ENCODE measurements around the gene MED20. TPM values are rescaled to one million over a fixed set of nuclear protein-coding genes. Genes with fewer than 3 reads are reported as not detected.

The MED20 gene
- polyA plus RNA-seq, 2 of the 4 experiments (the other 2 are of a cell fraction): 18.4 to 29.3 TPM

DNA sequence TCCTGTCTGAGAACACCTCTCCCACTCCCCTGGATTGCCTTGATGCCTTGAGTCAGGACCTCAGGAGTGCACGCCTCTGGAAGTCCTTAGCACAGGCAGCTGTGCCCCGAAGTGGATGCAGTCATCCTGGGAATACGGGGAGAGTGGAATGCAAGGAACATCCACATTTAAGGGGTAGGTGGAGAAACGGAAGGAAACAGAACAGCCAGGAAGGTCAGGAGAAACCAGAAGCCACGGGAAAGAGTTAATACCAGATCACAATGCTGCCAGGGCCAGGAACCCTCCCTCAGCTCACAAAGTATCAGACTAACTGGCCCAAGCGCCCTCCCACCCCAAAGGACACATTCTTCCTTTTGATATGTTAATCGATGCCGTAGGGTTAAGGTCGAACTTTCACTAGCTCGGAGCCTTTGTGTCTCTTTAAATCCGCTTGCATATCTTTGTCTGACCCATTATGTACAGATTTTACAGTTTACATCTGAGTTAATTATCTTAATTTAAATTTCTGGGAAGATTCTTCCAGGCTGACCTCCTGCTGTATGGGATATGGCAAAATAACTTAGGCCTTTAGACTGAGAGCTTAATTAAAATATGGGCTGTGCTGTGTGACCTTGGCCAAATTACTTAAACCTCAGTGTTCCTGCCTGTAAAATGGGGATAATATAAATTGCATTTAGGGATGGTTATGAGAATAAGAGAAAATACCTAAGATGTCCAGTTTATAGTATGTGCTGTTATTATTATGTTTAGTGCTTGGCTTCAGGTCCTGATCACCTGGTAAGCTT lies 44.7 kb upstream of the MED20 start:
- Histone ChIP-seq H3K4me2 (peak overlapping the region; percentile 80), H3K4me3 (no peak overlapping the region), H3K27ac (peak overlapping the region; percentile 95 to 97), H3K4me1 (peaks cover 90% of the 10 kb centered on the region), H3K9me3 (no peaks in the 10 kb centered on the region)
- FAIRE-seq (no peak), DNase-seq (ENCODE audit: low read depth in 1 of 2, low spot score in 1 of 2) (no peak), ATAC-seq (no peak)
- TF ChIP-seq CHD4 (IDR thresholded peaks at IDR 0.05; ENCODE audit: borderline replicate concordance) (no peak), HOXB5 (CRISPR knock-in tag; IDR thresholded peaks at IDR 0.05) (no peak), EHF (CRISPR knock-in tag; IDR thresholded peaks at IDR 0.05) (no peak), KDM1A (IDR thresholded peaks at IDR 0.05; ENCODE audit: low read depth) (no peak), HOXB13 (CRISPR knock-in tag; IDR thresholded peaks at IDR 0.05; ENCODE audit: low read depth) (no peak), JUNB (IDR thresholded peaks at IDR 0.05) (no peak), FOSB (CRISPR knock-in tag; IDR thresholded peaks at IDR 0.05) (no peak), NPAS2 (CRISPR knock-in tag; IDR thresholded peaks at IDR 0.05; ENCODE audit: borderline replicate concordance) (no peak), CHD2 (IDR thresholded peaks at IDR 0.05; ENCODE audit: low read length, partially characterized antibody) (no peak), EP300 (IDR thresholded peaks at IDR 0.05) (no peak), JUN (IDR thresholded peaks at IDR 0.05) (no peak), EHMT2 (IDR thresholded peaks at IDR 0.05; ENCODE audit: low read depth) (no peak)
- WGBS (ENCODE audit: missing lambda C conversion rate): 58% methylated on average over 10 of the region's 11 CpGs
- ChIA-PET POLR2A (interaction anchor here (1.1 kb wide), 1 partner anchor 178 kb away, joined by 3 read pairs; the partner anchor contains the start of gene TOMM6), CTCF (interaction anchor here (0.7 to 2.5 kb wide), 5 partner anchors 10 to 148 kb away, joined by 3 to 9 read pairs (median 3); no protein-coding TSS in a partner anchor)

DNA sequence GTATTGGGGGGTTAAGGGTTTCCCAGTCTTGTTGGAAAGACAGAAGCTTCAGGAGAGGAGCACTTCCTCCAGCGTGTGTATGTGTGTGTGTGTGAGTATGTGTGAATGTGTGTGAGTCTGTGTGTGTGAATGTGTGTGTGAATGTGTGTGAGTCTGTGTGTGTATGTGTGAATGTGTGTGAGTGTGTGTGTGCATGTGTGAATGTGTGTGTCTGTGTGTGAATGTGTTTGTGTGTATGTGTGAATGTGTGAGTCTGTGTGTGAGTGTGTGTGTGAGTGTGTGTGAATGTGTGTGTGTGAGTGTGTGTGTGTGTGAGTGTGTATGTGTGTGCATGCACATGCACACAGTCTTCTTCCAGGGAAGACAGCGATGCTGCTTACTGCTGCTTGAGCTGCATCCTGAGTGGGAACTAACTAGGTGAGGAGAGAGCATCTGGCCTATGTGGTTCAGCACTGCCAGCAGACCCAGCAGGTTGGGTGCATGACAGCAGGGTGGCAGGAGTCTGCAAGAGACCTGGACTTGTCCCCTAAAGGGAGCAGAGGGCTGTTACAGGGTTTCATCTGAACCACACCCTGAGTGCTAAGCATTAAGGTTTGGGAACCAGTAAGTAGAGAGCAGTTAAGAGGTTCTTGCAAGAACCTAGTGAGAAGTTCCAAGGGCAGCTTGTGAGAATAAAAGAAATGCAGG lies 43.4 kb upstream of the MED20 start:
- peak overlapping the region; percentile 44 for H3K4me2 ChIP-seq
- DNase-seq (ENCODE audit: low read depth in 1 of 2, low spot score in 1 of 2) (peak in 1 of 2 experiments; percentile 53), ATAC-seq (no peak; a peak in 1 of 6 replicates), FAIRE-seq (no peak)
- ChIA-PET CTCF (interaction anchor here (1.2 to 3.7 kb wide), 4 partner anchors 79 to 178 kb away, joined by 3 to 20 read pairs (median 6); partner anchors contain the start of gene TOMM6), POLR2A (interaction anchor here (0.9 kb wide), 1 partner anchor 177 kb away, joined by 3 read pairs; the partner anchor contains the start of gene TOMM6)
- peaks cover 79% of the 10 kb centered on the region for H3K4me1 ChIP-seq
- WGBS (ENCODE audit: missing lambda C conversion rate): 51% methylated on average over 2 of the region's 2 CpGs
- H3K4me3 ChIP-seq: no peak overlapping the region
- no peaks in the 10 kb centered on the region for H3K9me3 ChIP-seq
- H3K27ac ChIP-seq: peak overlapping the region; percentile 95 to 97
- TF ChIP-seq CBX8 (IDR thresholded peaks at IDR 0.05): no peak
- TF ChIP-seq HOXB5 (CRISPR knock-in tag; IDR thresholded peaks at IDR 0.05): no peak
- TF ChIP-seq, protein P1, sequence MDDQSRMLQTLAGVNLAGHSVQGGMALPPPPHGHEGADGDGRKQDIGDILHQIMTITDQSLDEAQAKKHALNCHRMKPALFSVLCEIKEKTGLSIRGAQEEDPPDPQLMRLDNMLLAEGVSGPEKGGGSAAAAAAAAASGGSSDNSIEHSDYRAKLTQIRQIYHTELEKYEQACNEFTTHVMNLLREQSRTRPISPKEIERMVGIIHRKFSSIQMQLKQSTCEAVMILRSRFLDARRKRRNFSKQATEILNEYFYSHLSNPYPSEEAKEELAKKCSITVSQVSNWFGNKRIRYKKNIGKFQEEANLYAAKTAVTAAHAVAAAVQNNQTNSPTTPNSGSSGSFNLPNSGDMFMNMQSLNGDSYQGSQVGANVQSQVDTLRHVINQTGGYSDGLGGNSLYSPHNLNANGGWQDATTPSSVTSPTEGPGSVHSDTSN (IDR thresholded peaks at IDR 0.05): no peak
- no peak for TF ChIP-seq CBX2 (IDR thresholded peaks at IDR 0.05; ENCODE audit: borderline replicate concordance, low read depth)
- TF ChIP-seq CHD2 (IDR thresholded peaks at IDR 0.05; ENCODE audit: low read length, partially characterized antibody): no peak
- no peak for TF ChIP-seq JUN (IDR thresholded peaks at IDR 0.05)
- TF ChIP-seq, protein P2, sequence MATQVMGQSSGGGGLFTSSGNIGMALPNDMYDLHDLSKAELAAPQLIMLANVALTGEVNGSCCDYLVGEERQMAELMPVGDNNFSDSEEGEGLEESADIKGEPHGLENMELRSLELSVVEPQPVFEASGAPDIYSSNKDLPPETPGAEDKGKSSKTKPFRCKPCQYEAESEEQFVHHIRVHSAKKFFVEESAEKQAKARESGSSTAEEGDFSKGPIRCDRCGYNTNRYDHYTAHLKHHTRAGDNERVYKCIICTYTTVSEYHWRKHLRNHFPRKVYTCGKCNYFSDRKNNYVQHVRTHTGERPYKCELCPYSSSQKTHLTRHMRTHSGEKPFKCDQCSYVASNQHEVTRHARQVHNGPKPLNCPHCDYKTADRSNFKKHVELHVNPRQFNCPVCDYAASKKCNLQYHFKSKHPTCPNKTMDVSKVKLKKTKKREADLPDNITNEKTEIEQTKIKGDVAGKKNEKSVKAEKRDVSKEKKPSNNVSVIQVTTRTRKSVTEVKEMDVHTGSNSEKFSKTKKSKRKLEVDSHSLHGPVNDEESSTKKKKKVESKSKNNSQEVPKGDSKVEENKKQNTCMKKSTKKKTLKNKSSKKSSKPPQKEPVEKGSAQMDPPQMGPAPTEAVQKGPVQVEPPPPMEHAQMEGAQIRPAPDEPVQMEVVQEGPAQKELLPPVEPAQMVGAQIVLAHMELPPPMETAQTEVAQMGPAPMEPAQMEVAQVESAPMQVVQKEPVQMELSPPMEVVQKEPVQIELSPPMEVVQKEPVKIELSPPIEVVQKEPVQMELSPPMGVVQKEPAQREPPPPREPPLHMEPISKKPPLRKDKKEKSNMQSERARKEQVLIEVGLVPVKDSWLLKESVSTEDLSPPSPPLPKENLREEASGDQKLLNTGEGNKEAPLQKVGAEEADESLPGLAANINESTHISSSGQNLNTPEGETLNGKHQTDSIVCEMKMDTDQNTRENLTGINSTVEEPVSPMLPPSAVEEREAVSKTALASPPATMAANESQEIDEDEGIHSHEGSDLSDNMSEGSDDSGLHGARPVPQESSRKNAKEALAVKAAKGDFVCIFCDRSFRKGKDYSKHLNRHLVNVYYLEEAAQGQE (IDR thresholded peaks at IDR 0.05): no peak
- TF ChIP-seq FOSL2 (IDR thresholded peaks at IDR 0.05): no peak
- no peak for TF ChIP-seq FOSL2 (CRISPR knock-in tag; IDR thresholded peaks at IDR 0.05)
- no peak for TF ChIP-seq BHLHE40 (IDR thresholded peaks at IDR 0.05; ENCODE audit: low read depth, low read length)

Measured in A549 (cell line).